Mesenchymal stem cell (in vitro differentiated cells and primary cell): Measurements from ENCODE around the gene CYP27B1.

ENCODE experiments used
- DNase-seq: peaks from one replicate; pipeline ENCODE4 v3.0.0-alpha.2; 2013
- H2AFZ ChIP-seq: one replicate; pipeline ENCODE4 v1.6.1; 2013; ENCODE audit warnings: low read depth, mild to moderate bottlenecking, control low read depth, inconsistent platforms, low read length, moderate library complexity
- H2AK5ac ChIP-seq: 2 replicates; pipeline ENCODE4 v1.6.1; 2013; ENCODE audit warnings: low read length, moderate library complexity, mild to moderate bottlenecking, inconsistent platforms; ENCODE audit not compliant: severe bottlenecking
- H2BK120ac ChIP-seq: one replicate; pipeline ENCODE4 v1.6.1; 2013; ENCODE audit warnings: low read depth, mild to moderate bottlenecking, inconsistent platforms, low read length, moderate library complexity
- H2BK12ac ChIP-seq, 2 experiments: one replicate each; pipeline ENCODE4 v1.6.1; 2013; ENCODE audit warnings: inconsistent platforms in 2 of 2, low read length in 2 of 2, mild to moderate bottlenecking in 2 of 2, moderate library complexity in 2 of 2, control low read depth in 1 of 2
- H2BK15ac ChIP-seq: one replicate; pipeline ENCODE4 v1.6.1; 2013; ENCODE audit warnings: mild to moderate bottlenecking, low read depth, inconsistent platforms; ENCODE audit not compliant: poor library complexity, severe bottlenecking
- H2BK5ac ChIP-seq: 2 replicates; pipeline ENCODE4 v1.6.1; 2013; ENCODE audit warnings: low read depth, mild to moderate bottlenecking, low read length, control low read depth, inconsistent platforms; ENCODE audit not compliant: poor library complexity, severe bottlenecking
- H3K14ac ChIP-seq, 2 experiments: one replicate each; pipeline ENCODE4 v1.6.1; 2013; ENCODE audit warnings: inconsistent platforms in 2 of 2, low read length in 2 of 2, control low read depth in 1 of 2, mild to moderate bottlenecking in 1 of 2, moderate library complexity in 1 of 2
- H3K18ac ChIP-seq, 2 experiments: one replicate each; pipeline ENCODE4 v1.6.1; 2013; ENCODE audit warnings: inconsistent platforms in 2 of 2, low read length in 2 of 2, control low read depth in 1 of 2, low read depth in 1 of 2, mild to moderate bottlenecking in 1 of 2
- H3K23ac ChIP-seq, 2 experiments: one replicate each; pipeline ENCODE4 v1.6.1; 2013; ENCODE audit warnings: inconsistent platforms in 2 of 2, low read length in 2 of 2, mild to moderate bottlenecking in 2 of 2, moderate library complexity in 2 of 2, control low read depth in 1 of 2
- H3K27ac ChIP-seq: 2 replicates; pipeline ENCODE4 v1.5.1; 2013; ENCODE audit warnings: mild to moderate bottlenecking, moderate library complexity, low read length, control low read depth, inconsistent platforms; ENCODE audit not compliant: poor library complexity, severe bottlenecking
- H3K27me3 ChIP-seq, 2 experiments: 2 replicates each; pipeline versions ENCODE4 v1.6.1 to v1.7.0; 2013; ENCODE audit warnings: low read length in 2 of 2, mild to moderate bottlenecking in 2 of 2, moderate library complexity in 2 of 2, control low read depth in 1 of 2, inconsistent platforms in 1 of 2; ENCODE audit not compliant: control insufficient read depth in 1 of 2, insufficient read depth in 1 of 2
- H3K36me3 ChIP-seq, 2 experiments: 2 replicates each; pipeline versions ENCODE4 v1.6.1 to v1.7.0; 2013; ENCODE audit warnings: low read length in 2 of 2, control low read depth in 1 of 2, inconsistent platforms in 1 of 2, low read depth in 1 of 2, mild to moderate bottlenecking in 1 of 2; ENCODE audit not compliant: insufficient read depth in 2 of 2, control insufficient read depth in 1 of 2
- H3K4ac ChIP-seq, 2 experiments: one replicate each; pipeline ENCODE4 v1.6.1; 2013; ENCODE audit warnings: inconsistent platforms in 2 of 2, low read length in 2 of 2, mild to moderate bottlenecking in 2 of 2, moderate library complexity in 2 of 2, control low read depth in 1 of 2, low read depth in 1 of 2
- H3K4me1 ChIP-seq: 2 replicates; pipeline ENCODE4 v1.6.1; 2013; ENCODE audit warnings: low read depth, low read length, control low read depth; ENCODE audit not compliant: control insufficient read depth, insufficient read depth
- H3K4me2 ChIP-seq: 2 replicates; pipeline ENCODE4 v1.6.1; 2013; ENCODE audit warnings: low read length, mild to moderate bottlenecking, inconsistent platforms; ENCODE audit not compliant: poor library complexity, severe bottlenecking
- H3K4me3 ChIP-seq, 2 experiments: 2 replicates each; pipeline versions ENCODE4 v1.5.1 to v1.7.0; 2013; ENCODE audit warnings: low read length in 2 of 2, mild to moderate bottlenecking in 2 of 2, control low read depth in 1 of 2, low read depth in 1 of 2; ENCODE audit not compliant: insufficient read depth in 1 of 2
- H3K79me1 ChIP-seq: replicated peaks from 2 replicates; pipeline ENCODE4 v1.6.1; 2013; ENCODE audit warnings: mild to moderate bottlenecking, control low read depth, low read length, inconsistent platforms; ENCODE audit not compliant: poor library complexity, severe bottlenecking
- H3K9ac ChIP-seq: 2 replicates; pipeline ENCODE4 v1.7.0; 2013; ENCODE audit warnings: mild to moderate bottlenecking, low read length, moderate library complexity
- H3K9me3 ChIP-seq: 2 replicates; pipeline ENCODE4 v1.7.0; 2013; ENCODE audit warnings: mild to moderate bottlenecking, low read length; ENCODE audit not compliant: control insufficient read depth
- H4K8ac ChIP-seq: one replicate; pipeline ENCODE4 v1.6.1; 2013; ENCODE audit warnings: inconsistent platforms, mild to moderate bottlenecking, low read length, moderate library complexity
- H4K91ac ChIP-seq: one replicate; pipeline ENCODE4 v1.6.1; 2013; ENCODE audit warnings: mild to moderate bottlenecking, low read length, inconsistent platforms
- WGBS: methylation state at CpG from one replicate; pipeline ENCODE4 v1.1.7; 2013; ENCODE audit warnings: mixed read lengths; 5-methylcytosine and 5-hydroxymethylcytosine counted together

CYP27B1 gene

DNA sequence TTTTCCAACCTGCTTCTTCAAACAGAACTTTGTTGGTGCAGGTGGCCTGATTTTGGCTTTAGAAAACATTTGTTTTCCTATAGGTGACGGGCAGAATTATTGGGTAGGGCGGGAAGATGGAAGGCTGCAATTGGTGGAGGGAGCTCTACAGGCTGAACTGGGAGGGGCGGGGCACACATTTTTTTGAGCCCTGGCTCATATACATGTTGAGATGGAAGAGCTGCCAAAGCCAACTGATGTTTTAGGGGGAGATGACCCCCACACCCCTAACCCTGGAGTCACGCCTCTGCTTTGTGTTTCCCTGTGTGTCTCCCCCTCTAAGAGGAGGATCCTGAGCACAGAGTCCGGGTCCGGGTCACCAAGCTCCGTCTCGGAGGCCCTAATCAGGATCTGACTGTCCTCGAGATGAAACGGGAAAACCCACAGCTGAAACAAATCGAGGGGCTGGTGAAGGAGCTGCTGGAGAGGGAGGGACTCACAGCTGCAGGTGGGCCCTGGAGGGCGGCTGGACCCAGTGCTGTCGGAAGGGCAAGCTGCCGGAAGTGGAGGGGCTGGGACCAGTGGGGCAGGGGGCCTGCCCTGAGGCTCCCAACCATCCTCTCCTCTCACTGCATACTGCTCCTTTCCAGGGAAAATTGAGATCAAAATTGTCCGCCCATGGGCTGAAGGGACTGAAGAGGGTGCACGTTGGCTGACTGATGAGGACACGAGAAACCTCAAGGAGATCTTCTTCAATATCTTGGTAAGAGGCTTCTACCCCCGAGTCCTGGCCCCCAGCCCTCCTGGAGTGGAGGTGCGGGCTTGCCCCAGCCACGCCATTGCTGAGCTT lies 46.9 kb downstream of the CYP27B1 start:
- Histone ChIP-seq H3K27me3 (peaks cover 10 to 13% of the 10 kb centered on the region in 2 experiments), H3K9me3 (no peaks in the 10 kb centered on the region), H3K4me1 (peaks cover 3% of the 10 kb centered on the region), H2BK120ac (no peak overlapping the region), H2BK5ac (no peak overlapping the region), H3K23ac (no peak overlapping the region), H3K36me3 (peaks cover 59 to 64% of the 10 kb centered on the region in 2 experiments), H3K18ac (no peak overlapping the region), H4K8ac (no peak overlapping the region), H3K9ac (no peak overlapping the region), H2BK15ac (no peak overlapping the region), H2AFZ (no peak overlapping the region), H2BK12ac (no peak overlapping the region), H3K27ac (no peak overlapping the region), H3K4ac (no peak overlapping the region), H2AK5ac (no peak overlapping the region), H4K91ac (no peak overlapping the region), H3K4me2 (no peak overlapping the region), H3K14ac (no peak overlapping the region), H3K79me1 (no peaks in the 10 kb centered on the region), H3K4me3 (no peak overlapping the region)
- DNase-seq, result no peak
- WGBS, result 95% methylated on average over 20 of the region's 20 CpGs

DNA sequence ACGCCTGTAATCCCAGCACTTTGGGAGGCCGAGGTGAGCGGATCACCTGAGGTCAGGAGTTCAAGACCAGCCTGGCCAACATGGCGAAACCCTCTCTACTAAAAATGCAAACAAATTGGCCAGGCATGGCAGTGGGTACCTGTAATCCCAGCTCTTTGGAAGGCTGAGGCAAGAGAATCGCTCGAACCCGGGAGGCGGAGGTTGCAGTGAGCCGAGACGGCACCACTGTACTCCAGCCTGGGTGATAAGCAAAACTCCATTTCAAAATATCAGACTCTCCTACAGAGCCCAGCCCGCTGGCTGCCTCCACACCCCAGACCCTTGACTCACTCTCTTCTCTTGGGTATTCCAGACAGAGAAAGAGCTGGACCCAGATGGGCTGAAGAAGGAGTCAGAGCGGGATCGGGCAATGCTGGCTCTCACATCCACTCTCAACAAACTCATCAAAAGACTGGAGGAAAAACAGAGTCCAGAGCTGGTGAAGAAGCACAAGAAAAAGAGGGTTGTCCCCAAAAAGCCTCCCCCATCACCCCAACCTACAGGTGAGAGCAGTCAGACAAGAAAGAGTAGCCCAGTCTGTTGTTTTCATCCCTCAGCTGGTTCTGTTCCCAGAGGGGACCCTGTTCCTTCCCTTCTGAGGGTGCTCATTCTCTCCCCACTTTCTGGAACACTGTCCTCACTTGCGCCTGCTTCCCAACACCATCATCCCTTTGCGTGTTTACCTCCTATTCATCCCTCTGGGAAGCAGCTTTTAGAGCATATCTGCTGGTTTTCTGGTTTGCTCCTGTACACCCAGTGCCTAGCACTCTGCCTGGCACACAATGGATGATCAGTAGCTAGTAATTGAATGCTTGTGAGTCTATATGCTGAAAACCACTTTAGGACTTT lies 48.0 kb downstream of the CYP27B1 start:
- no peak for DNase-seq
- H2AK5ac ChIP-seq, result no peak overlapping the region
- H3K18ac ChIP-seq, result no peak overlapping the region
- H3K9ac ChIP-seq, result no peak overlapping the region
- H2BK15ac ChIP-seq, result no peak overlapping the region
- no peak overlapping the region for H4K8ac ChIP-seq
- no peak overlapping the region for H3K23ac ChIP-seq
- no peak overlapping the region for H2BK12ac ChIP-seq
- H3K4me2 ChIP-seq, result no peak overlapping the region
- peaks cover 64 to 70% of the 10 kb centered on the region in 2 experiments for H3K36me3 ChIP-seq
- H3K4me3 ChIP-seq, result no peak overlapping the region
- H3K4me1 ChIP-seq, result peaks cover 3% of the 10 kb centered on the region
- H3K14ac ChIP-seq, result no peak overlapping the region
- H3K9me3 ChIP-seq, result no peaks in the 10 kb centered on the region
- H3K27ac ChIP-seq, result no peak overlapping the region
- H3K4ac ChIP-seq, result no peak overlapping the region
- no peak overlapping the region for H2BK5ac ChIP-seq
- no peak overlapping the region for H2BK120ac ChIP-seq
- no peaks in the 10 kb centered on the region for H3K79me1 ChIP-seq
- H3K27me3 ChIP-seq, result peaks cover 0 to 2% of the 10 kb centered on the region in 2 experiments
- WGBS, result over 99% methylated on average over 14 of the region's 15 CpGs
- H2AFZ ChIP-seq, result no peak overlapping the region
- no peak overlapping the region for H4K91ac ChIP-seq

DNA sequence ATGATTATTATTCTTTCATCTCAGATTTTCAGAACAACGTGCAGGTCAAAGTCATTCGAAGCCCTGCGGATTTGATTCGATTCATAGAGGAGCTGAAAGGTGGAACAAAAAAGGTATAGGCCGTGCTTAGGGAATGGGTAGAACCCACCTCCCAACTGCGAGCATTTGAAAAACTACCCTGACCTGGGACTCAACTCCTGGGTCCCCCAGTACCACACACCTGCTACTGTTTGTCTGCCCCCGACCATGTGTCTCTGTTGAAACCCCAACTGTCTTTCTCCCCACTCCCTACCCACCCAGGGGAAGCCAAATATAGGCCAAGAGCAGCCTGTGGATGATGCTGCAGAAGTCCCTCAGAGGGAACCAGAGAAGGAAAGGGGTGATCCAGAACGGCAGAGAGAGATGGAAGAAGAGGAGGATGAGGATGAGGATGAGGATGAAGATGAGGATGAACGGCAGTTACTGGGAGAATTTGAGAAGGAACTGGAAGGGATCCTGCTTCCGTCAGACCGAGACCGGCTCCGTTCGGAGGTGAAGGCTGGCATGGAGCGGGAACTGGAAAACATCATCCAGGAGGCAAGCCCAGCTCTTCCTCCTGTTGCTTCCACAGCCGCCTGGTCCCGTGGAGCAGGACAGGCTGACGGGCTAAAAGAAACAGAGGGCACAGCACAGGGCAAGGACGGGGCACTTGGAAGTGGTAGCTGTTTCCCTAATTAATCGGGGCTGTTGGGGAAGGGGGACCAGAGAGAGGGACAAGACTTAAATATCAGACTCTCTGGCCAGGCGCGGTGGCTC lies 48.8 kb downstream of the CYP27B1 start:
- Histone ChIP-seq H3K27me3 (no peaks in the 10 kb centered on the region), H2AK5ac (no peak overlapping the region), H2BK120ac (no peak overlapping the region), H2BK5ac (no peak overlapping the region), H3K36me3 (peaks cover 67 to 70% of the 10 kb centered on the region in 2 experiments), H3K23ac (no peak overlapping the region), H2BK12ac (no peak overlapping the region), H3K18ac (no peak overlapping the region), H3K4ac (no peak overlapping the region), H3K9ac (no peak overlapping the region), H3K4me3 (no peak overlapping the region), H4K8ac (no peak overlapping the region), H3K9me3 (no peaks in the 10 kb centered on the region), H2AFZ (no peak overlapping the region), H3K79me1 (peaks cover 4% of the 10 kb centered on the region), H3K4me2 (no peak overlapping the region), H3K14ac (no peak overlapping the region), H2BK15ac (no peak overlapping the region), H4K91ac (no peak overlapping the region), H3K27ac (no peak overlapping the region), H3K4me1 (no peaks in the 10 kb centered on the region)
- 92% methylated on average over 21 of the region's 22 CpGs for WGBS
- DNase-seq, result no peak
